ENCODE results near the gene CLUH.

CLUH gene

DNA sequence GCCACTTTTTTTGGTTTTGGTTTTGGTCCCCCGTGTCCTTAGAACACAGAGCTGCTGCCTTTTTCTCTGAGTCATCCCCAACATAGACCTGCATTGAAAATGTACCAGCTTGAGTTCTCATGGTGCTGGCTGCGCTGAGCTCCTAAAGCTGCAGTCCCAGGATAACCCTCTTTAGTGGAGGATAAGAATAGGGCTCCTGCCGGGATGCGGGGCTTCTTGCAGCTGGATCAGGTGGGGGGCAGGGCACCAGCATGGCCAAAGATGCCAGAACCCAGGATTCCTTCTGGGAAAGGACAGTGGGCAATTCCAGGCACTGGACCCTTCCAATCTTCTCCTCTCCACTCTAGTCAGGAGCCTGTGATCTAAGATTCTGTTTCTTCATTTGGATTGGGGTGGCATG lies 8.3 kb upstream of the CLUH start:
- no peak for DNase-seq

DNA sequence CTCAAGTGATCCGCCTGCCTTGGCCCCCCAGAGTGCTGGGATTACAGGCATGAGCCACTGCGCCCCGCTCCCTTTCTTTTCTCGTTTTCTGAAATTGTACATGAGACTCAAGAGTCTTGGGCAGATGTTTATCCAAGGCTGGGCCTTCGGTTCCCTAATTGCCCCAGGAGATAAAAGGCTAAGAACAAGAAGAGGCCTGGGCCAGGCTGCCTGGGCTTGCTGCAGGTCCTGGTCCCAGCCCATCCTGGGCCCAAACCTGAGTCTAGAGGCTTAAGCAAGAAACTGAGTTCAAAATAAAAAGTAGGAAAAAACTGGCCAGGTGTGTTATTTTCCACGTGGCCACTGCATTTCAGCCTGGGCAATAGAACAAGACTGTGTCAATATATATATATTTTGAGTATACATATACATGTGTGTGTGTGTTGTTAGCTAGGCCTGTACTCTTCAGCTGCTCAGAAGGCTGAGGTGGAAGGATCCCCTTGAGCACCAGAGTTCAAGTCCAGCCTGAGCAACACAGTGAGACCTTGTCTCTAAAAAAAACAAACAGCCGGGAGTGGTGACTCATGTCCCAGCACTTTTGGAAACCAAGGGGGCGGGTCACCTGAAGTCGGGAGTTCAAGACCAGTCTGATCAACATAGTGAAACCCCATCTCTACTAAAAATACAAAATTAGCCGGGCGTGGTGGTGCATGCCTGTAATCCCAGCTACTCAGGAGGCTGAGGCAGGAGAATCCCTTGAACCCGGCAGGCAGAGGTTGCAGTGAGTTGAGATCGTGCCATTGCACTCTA lies 6.8 kb upstream of the CLUH start:
- DNase-seq, result no peak

DNA sequence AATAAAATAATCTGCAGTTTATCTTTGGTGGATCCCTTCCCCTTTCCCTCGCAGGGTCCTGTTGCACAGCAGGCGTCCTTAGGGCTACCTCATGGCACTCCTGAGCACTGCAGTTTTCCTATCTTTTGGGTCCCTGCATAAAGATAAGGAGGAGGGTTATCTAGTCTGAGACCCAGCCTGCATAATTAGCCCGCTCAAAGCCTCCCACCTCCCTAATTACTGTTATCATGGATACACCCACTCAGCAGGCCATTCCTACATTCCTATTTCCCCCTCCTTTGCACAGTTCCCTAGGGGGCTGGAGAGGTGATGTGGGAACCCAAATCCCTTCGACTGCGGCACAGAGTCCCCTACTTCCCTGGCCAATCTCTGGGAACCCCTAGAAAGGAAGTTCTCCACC lies 5.1 kb upstream of the CLUH start:
- no peak for DNase-seq

DNA sequence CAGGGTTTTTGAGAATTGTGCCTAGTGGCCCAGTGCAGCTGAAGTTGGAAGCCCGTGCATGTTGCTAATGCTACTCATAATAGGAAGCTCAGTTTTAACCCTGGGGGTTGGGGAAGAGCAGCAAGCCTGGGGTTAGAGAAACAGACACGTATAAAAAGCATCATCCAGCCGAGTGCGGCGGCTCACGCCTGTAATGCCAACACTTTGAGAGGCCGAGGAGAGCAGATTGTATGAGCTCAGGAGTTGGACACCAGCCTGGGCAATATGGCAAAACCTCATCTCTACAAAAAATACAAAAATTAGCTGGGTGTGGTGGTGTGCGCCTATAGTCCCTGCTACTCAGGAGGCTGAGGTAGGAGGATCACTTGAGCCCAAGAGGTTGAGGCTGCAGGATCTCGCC lies 2.3 kb upstream of the CLUH start:
- DNase-seq, result no peak

DNA sequence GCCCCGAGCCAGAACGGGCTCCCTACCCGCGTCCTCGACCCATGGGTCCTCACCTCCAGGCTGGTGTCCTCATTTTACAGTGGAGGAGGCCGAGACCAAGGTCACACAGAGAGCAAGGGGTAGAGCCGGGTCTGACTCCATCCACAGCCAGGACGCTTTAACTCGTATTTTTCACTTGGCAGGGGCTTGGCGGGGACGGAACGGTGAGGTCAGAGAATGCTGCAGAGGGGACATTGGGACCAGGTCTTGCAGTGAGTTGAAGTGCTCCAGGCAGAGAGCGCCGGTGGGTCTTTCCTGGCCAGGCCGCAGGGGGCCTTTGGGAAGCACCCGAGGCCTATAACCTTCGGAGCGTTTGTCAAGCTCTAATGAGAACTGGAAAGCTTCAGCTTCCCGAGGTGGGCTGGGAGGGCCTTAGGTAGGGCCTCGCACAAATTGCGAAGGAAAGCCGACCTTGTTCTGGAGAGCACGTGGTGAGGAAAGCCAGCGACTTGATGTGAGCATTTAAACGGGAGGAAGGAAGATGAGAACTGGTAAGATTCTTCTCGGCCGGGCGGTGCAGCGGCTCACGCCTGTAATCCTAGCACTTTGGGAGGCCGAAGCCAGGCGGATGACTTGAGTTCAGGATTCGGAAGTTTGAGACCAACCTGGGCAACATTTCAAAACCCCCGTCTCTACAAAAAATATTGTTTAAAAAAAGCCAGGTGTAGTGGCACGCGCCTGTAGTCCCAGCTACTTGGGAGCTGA lies 908 bp upstream of the CLUH start:
- no peak for DNase-seq

DNA sequence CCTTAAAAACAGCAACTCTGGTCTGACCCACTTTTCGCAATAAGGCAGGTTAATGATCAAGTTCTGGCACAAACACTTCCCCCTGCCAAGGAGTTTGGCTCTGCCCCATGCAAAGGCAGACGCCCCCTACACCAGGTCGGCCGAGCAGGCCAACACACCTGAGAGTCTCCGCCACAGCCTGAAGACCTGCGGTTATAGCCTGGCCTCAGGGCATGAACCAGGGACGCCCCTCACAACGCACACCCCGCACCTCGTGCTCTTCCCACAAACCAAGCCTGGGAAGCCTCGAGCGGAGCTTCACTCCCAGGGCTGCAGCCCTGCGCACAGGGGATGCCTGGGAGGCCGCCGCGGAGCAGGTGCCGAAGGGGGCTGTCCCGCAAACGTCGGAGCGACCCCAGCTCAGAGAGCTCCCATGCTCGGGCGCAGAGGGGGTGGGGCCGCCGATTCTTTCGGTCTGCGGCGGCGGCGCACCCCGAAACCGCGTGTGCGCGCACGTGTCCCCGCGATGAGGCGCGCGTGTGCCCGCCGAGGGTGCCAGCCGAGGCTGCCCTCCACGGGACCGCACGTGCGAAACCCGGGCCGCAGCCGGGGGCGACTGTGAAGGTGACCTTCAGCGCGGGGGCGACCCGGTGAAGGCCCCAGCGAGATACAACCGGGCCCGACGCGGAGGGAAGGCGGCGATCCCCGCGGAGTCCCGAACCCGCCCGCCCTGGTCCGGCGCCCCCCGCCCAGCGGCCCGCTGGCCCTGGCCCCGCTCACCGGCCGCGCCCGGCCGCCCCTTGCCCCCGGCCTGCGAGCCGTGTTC lies 559 bp downstream of the CLUH start:
- DNase-seq, result peak; percentile 28

GRCh38 chr17:2710071-2710802 lies 1.3 kb downstream of the CLUH start:
- no peak for DNase-seq

- no peak for DNase-seq
Measured at GRCh38 chr17:2709183-2709661, 2.3 kb downstream of the CLUH start.

DNA sequence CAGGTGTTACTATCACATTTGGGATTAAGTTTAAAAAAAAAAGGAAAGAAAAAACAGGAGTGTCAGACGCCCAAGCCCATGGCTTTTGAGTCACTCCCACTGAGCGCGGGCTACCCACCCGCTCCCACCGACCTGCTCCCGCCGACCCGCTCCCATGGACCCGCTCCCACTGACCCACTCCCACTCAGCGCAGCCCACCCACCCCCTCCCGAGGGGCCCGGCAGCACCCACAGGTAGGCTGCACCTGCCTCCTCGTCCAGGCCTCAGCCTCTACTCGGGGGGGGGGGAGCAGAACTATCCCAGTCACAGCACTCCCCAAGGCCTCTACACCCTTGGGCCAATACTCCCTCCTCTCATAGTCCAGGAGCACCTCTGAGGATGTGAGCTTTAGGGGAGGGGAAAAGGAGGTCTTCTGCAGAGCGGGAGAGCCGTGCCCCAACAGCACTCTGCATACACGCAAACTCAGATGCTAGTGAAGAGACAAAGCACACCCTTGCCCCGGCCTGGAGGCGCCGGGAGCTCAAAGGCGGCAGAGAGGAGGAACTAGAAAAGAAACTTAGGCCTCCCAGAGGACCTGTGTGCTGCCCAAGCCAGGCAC lies 2.9 kb downstream of the CLUH start:
- DNase-seq, result no peak

DNA sequence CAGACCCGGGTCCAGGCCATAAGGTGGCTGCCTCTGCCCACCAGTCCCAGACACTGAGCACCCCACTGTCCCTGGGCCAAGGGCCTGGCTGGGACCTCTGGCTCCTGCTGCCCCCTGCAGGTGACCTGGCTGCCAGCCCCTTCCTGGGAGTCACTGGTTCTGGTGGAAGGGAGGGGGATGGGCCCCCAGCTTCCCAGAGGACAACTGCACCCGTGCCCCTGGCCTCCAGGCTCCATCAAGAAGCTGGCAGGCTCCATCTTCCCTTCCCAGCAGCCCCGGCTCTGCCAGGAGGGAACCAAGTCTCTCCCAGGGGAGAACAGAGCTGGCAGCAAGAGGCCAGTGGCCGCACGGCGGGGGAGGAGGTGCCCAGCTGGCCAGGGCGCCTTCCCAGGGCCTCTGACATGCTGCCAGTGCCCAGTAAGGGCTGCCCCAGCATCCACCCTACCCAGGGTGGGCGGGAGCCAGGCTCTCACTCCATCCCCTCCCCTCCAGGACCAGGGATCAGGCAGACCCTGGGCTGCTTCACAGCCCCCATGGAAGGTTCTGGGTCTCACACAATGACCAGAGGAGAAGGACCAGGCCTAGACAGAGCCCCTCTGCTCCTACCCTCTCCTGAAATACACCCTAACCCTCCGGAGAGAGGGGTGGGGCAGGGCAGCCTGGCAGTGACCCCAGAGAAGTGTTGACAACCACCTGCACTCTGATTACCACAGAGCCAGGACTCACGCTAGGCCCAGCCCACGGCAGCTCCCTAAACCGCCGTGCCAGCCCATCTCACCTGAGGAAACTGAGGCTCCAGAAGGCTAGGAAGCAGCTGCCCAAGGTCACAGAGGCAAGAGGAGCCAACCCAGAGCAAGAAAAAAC lies 3.6 kb downstream of the CLUH start:
- no peak for DNase-seq

DNA sequence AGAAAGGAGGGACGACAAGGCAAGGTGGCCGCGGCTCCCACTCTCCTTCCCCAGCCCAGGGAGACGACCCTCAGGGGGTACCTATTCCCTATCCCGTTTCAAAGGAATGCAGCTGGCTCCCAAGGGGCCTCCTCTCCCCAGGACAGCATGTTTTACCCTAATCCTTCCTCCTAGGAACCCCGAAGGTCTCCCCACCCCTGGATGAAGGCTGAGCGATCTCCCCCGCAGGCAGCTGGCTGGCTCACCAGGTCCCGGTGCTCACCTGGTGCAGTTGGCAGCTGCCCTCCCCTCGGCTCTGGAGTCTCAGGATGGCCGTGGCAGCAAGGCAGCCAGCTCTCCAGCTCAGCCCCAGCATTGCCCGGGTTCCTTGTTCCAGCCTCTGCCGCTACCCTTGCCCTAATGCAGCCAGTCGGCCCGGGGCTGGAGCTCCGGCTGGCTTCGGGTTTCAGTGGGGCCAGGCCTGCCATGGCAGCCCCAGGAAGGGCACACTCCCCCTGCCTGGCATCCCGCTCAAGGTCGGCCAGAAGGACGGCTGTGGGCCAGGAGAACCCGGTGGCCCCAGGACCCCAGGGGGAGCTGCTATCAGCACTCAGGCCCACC lies 4.6 kb downstream of the CLUH start:
- no peak for DNase-seq

GRCh38 chr17:2705888-2706795 lies 5.4 kb downstream of the CLUH start:
- no peak for DNase-seq

- DNase-seq, result no peak
Measured at GRCh38 chr17:2705263-2705662, 6.3 kb downstream of the CLUH start.

GRCh38 chr17:2704890-2705248 lies 6.7 kb downstream of the CLUH start:
- DNase-seq, result no peak

GRCh38 chr17:2704031-2704889 lies 7.3 kb downstream of the CLUH start:
- no peak for DNase-seq

GRCh38 chr17:2703606-2704005 lies 8.0 kb downstream of the CLUH start:
- no peak for DNase-seq

GRCh38 chr17:2703181-2703580 lies 8.4 kb downstream of the CLUH start:
- no peak for DNase-seq

DNA sequence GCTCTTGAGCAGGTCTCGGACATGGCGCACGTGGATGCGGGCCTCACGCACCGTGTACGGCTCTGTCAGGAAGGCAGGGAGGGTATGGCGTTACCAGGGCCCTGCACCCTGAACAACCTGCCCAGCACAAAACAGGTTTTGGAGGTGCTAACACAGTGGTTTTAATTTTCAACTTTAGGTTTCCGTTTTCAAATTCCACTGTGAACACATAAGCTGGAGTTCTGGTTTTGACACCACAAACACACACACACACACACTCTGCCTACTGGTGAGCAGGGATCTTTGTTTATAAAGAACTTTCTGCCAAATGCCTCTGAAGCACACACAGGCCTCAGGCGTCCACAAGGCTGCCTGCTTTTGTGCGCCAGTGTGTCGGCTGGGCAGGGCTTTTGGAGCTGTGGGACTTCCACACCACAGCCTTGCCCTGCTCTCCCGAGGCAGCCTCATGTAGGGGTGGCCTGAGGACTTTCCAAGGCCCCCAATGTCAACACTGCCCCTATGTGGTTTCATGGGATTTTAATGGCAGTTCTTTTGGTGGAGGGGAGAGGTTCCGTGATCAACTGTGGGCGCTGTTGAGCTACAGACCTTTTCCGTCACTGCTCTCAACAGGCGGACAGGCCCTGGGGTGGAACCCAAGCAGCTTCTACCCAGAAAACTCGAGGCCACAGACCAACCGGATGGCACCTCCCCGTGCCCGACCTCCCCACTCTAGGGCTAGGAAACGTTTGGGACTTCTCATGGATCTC lies 9.4 kb downstream of the CLUH start:
- no peak for DNase-seq

All from CD4-positive, alpha-beta T cell treated with Interleukin-10 for 1 hour (primary cell).